ENCODE results near the gene NR1H2. TPM values are rescaled to one million over a fixed set of nuclear protein-coding genes. Genes with fewer than 3 reads are reported as not detected.

NR1H2 gene
- total RNA-seq, 1 donor from 2014 or later = 150 TPM

GRCh38 chr19:50356691-50357177 is 19.5 kb upstream of the NR1H2 start:
- peaks cover 0 to 2% of the 10 kb centered on the region in 2 donors for H3K4me1 ChIP-seq
- H3K27me3 ChIP-seq = no peaks in the 10 kb centered on the region
- H3K9me3 ChIP-seq = no peaks in the 10 kb centered on the region
- DNase-seq (ENCODE audit: low spot score in 2 of 2) = no peak
- H3K4me3 ChIP-seq = peak overlapping the region in 1 of 2 donors; percentile 59
- no peak overlapping the region for H3K27ac ChIP-seq
- no peak for TF ChIP-seq CTCF (IDR thresholded peaks at IDR 0.05)
- intact Hi-C loops (cut with DNase I) = loop anchor here (1.0 to 2.0 kb wide), 2 partner anchors 12 to 426 kb away; no protein-coding TSS in a partner anchor
- no peaks in the 10 kb centered on the region for H3K36me3 ChIP-seq

- DNase-seq (ENCODE audit: low spot score in 2 of 2) = peak; percentile 41 to 90
- intact Hi-C loops (cut with DNase I) = loop anchor here (1.0 to 2.0 kb wide), 2 partner anchors 11 to 425 kb away; no protein-coding TSS in a partner anchor
- TF ChIP-seq CTCF (IDR thresholded peaks at IDR 0.05) = peak; percentile 80 to 89 (median 85)
- Histone ChIP-seq H3K4me1 (peaks cover 0 to 2% of the 10 kb centered on the region in 2 donors), H3K27ac (peak overlapping the region; percentile 81 to 86), H3K36me3 (no peaks in the 10 kb centered on the region), H3K27me3 (no peaks in the 10 kb centered on the region), H3K9me3 (no peaks in the 10 kb centered on the region), H3K4me3 (peak overlapping the region; percentile 50 to 59)
Measured at GRCh38 chr19:50357178-50358100, 18.8 kb upstream of the NR1H2 start.

- H3K27me3 ChIP-seq = no peaks in the 10 kb centered on the region
- H3K36me3 ChIP-seq = no peaks in the 10 kb centered on the region
- TF ChIP-seq CTCF (IDR thresholded peaks at IDR 0.05) = no peak
- intact Hi-C loops (cut with DNase I) = no loop called here
- peak in 1 of 2 donors; percentile 76 for DNase-seq (ENCODE audit: low spot score in 2 of 2)
- H3K27ac ChIP-seq = peak overlapping the region; percentile 81 to 86
- H3K4me3 ChIP-seq = peak overlapping the region; percentile 50 to 59
- peaks cover 0 to 2% of the 10 kb centered on the region in 2 donors for H3K4me1 ChIP-seq
- H3K9me3 ChIP-seq = no peaks in the 10 kb centered on the region
Measured at GRCh38 chr19:50358483-50359327, 17.6 kb upstream of the NR1H2 start.

GRCh38 chr19:50359328-50359818 is 16.9 kb upstream of the NR1H2 start:
- no peaks in the 10 kb centered on the region for H3K36me3 ChIP-seq
- intact Hi-C loops (cut with DNase I) = no loop called here
- no peaks in the 10 kb centered on the region for H3K9me3 ChIP-seq
- H3K4me1 ChIP-seq = peaks cover 0 to 2% of the 10 kb centered on the region in 2 donors
- no peak for DNase-seq (ENCODE audit: low spot score in 2 of 2)
- H3K27me3 ChIP-seq = no peaks in the 10 kb centered on the region
- no peak for TF ChIP-seq CTCF (IDR thresholded peaks at IDR 0.05)
- H3K27ac ChIP-seq = no peak overlapping the region
- H3K4me3 ChIP-seq = peak overlapping the region in 1 of 2 donors; percentile 59

GRCh38 chr19:50361290-50362029 is 14.8 kb upstream of the NR1H2 start:
- intact Hi-C loops (cut with DNase I) = no loop called here
- no peak for DNase-seq (ENCODE audit: low spot score in 2 of 2)
- Histone ChIP-seq H3K9me3 (no peaks in the 10 kb centered on the region), H3K27ac (no peak overlapping the region), H3K4me3 (no peak overlapping the region), H3K36me3 (no peaks in the 10 kb centered on the region), H3K4me1 (peaks cover 0 to 2% of the 10 kb centered on the region in 2 donors), H3K27me3 (no peaks in the 10 kb centered on the region)
- TF ChIP-seq CTCF (IDR thresholded peaks at IDR 0.05) = no peak
